Neutrophil (primary cell): Measurements from ENCODE around the gene RNH1.
"Not testable (repeated sequence)": the region's sequence is repeated elsewhere in the genome, so short reads cannot be mapped to it uniquely, and the experiment has no call there.

Experiments
- H3K27ac ChIP-seq: fragments of 200-600 bp; sonication (generic); 2 replicates; pipeline ENCODE4 v1.5.1; 2016; ENCODE audit warnings: mild to moderate bottlenecking, moderate library complexity
- H3K27me3 ChIP-seq: fragments of 200-600 bp; sonication (generic); 2 replicates; pipeline ENCODE4 v1.6.0; 2016; ENCODE audit warnings: mild to moderate bottlenecking
- H3K36me3 ChIP-seq: fragments of 200-600 bp; sonication (generic); 2 replicates; pipeline ENCODE4 v1.5.1; 2017
- H3K4me1 ChIP-seq, 2 experiments: fragments of 200-600 bp in 1 of 2; sonication (generic) in 1 of 2; 1 replicate in 1 of 2; 2 replicates in 1 of 2; pipeline versions ENCODE4 v1.5.1 to v1.6.1; 2013 to 2016; ENCODE audit warnings: low read depth in 1 of 2, low read length in 1 of 2, mild to moderate bottlenecking in 1 of 2, moderate library complexity in 1 of 2; ENCODE audit not compliant: control insufficient read depth in 1 of 2, insufficient read depth in 1 of 2
- H3K4me3 ChIP-seq, 2 experiments: fragments of 200-600 bp in 1 of 2; sonication (generic) in 1 of 2; 1 replicate in 1 of 2; 2 replicates in 1 of 2; pipeline ENCODE4 v1.5.1; 2013 to 2016; ENCODE audit warnings: low read depth in 1 of 2, low read length in 1 of 2, mild to moderate bottlenecking in 1 of 2, moderate library complexity in 1 of 2
- H3K9me3 ChIP-seq: fragments of 200-600 bp; sonication (generic); 2 replicates; pipeline ENCODE4 v1.5.1; 2016
- TF ChIP-seq, protein P1 (sequence below): fragments of 200-600 bp; sonication (generic); IDR thresholded peaks from 2 replicates; pipeline ENCODE4 v1.5.1; 2016; ENCODE audit warnings: antibody characterized with exemption

Gene RNH1

DNA sequence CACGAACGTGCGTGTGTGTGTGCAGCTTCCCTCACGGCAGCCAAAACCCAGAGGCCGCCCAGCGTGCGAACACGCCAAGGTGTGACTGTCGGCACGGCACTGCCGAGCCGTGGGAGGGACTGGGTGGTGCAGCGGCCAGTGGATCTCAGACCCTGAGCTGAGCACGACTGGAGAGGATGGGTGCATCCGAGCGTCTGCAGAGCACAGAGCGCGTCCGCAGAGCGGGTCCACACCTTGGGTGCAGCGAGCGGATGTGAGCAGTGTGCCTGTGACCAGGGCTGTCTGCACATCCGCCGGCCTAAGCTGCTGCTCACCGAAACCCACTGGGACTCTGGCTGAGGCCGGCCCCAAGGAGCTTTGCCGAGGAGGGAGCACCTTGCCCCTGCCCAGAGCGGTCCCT, 34.2 kb downstream of the RNH1 start:
- Histone ChIP-seq H3K27me3 (no peaks in the 10 kb centered on the region), H3K27ac (no peak overlapping the region), H3K9me3 (no peaks in the 10 kb centered on the region), H3K4me3 (no peak overlapping the region), H3K36me3 (no peaks in the 10 kb centered on the region), H3K4me1 (no peaks in the 10 kb centered on the region)
- TF ChIP-seq, protein P1, sequence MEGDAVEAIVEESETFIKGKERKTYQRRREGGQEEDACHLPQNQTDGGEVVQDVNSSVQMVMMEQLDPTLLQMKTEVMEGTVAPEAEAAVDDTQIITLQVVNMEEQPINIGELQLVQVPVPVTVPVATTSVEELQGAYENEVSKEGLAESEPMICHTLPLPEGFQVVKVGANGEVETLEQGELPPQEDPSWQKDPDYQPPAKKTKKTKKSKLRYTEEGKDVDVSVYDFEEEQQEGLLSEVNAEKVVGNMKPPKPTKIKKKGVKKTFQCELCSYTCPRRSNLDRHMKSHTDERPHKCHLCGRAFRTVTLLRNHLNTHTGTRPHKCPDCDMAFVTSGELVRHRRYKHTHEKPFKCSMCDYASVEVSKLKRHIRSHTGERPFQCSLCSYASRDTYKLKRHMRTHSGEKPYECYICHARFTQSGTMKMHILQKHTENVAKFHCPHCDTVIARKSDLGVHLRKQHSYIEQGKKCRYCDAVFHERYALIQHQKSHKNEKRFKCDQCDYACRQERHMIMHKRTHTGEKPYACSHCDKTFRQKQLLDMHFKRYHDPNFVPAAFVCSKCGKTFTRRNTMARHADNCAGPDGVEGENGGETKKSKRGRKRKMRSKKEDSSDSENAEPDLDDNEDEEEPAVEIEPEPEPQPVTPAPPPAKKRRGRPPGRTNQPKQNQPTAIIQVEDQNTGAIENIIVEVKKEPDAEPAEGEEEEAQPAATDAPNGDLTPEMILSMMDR, result no peak

DNA sequence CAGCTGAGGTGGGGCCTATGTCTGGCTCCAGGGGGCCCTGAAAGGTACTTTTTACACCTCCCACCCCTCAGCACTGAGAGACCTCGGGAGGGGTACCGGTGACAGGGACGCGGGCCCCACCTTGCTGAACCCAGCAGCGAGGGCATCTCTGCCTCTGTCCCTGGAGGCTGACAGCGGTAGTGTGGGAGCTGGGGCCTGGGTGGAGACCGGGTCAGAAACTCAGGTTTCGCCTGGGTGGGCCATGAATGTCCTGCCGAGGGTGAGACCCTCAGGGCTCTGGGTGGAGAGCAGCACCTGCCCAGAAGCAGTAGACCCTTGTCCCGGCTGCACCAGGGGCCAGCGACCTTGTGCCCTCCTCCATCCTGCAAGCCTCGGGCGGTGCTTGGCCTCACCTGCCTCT, 34.8 kb downstream of the RNH1 start:
- H3K36me3 ChIP-seq, result no peaks in the 10 kb centered on the region

DNA sequence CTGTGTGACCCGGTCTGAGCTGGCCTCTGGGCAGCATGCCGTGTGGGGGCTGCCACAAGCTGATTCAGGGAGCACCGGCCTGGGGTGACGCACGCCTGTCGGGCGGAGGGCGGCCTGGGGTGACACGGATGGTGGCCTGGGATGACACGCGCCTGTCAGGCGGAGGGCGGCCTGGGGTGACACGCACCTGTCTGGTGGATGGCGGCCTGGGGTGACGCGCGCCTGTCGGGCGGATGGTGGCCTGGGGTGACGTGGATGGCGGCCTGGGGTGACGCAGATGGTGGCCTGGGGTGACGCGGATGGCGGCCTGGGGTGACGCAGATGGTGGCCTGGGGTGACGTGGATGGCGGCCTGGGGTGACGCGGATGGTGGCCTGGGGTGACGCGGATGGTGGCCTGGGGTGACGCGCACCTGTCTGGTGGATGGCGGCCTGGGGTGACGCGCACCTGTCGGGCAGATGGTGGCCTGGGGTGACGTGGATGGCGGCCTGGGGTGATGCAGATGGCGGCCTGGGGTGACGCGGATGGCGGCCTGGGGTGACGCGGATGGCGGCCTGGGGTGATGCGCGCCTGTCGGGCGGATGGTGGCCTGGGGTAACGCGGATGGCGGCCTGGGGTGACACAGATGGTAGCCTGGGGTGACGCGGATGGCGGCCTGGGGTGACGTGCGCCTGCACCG, 35.4 kb downstream of the RNH1 start:
- Histone ChIP-seq H3K36me3 (no peaks in the 10 kb centered on the region), H3K4me3 (no peak overlapping the region), H3K27me3 (no peaks in the 10 kb centered on the region), H3K4me1 (no peaks in the 10 kb centered on the region), H3K27ac (no peak overlapping the region), H3K9me3 (no peaks in the 10 kb centered on the region)
- TF ChIP-seq, protein P1, result no peak

More for the DNA sequence above, 34.8 kb downstream of the RNH1 start:
- H3K9me3 ChIP-seq, result no peaks in the 10 kb centered on the region
- TF ChIP-seq, protein P1, result no peak
- H3K4me1 ChIP-seq, result no peaks in the 10 kb centered on the region
- no peaks in the 10 kb centered on the region for H3K27me3 ChIP-seq
- no peak overlapping the region for H3K27ac ChIP-seq
- H3K4me3 ChIP-seq, result no peak overlapping the region

DNA sequence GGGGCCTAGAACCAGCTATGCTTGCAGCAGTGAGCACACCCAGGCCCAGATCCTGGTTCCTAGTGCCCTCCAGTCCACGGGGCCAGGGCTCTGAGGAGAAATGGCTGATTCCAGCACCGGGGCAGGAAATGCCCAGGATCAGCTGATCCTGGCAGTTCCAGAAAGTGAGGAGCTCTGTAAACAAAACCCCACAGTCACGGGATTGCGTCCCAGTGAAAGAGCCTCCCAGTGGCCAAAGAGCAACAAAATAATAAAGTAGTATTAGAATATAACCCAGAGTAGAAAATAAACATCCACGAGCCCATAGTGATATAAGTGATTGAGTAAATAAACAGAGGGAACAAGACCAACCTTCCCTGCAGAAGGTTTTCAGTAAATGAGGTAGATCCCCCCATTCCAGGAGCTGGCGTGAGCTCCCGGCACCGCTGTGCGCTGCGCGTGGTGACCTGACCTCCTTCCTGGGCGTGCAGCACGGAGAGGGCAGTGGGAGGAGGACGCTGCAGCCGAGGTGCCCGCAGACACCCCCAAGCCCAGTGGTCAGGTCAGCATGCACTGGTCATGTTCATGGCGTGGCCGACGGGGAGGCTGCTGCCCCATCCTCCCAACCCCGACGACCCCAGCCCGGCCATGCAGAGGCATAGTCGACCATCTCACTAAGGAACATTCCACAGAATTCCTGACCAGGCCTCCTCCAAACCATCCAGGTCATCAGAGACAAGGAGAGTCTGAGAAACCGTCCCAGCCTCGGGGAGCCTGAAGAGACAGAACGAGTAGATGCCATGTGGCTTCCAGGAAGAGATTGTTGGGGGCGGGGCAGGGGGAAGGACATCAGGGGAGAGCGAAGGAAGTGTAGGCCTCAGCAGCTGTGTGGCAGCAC, 37.1 kb downstream of the RNH1 start:
- no peaks in the 10 kb centered on the region for H3K4me1 ChIP-seq
- TF ChIP-seq, protein P1, result no peak
- H3K36me3 ChIP-seq, result no peaks in the 10 kb centered on the region
- H3K27me3 ChIP-seq, result no peaks in the 10 kb centered on the region
- H3K27ac ChIP-seq, result no peak overlapping the region
- no peak overlapping the region for H3K4me3 ChIP-seq
- no peaks in the 10 kb centered on the region for H3K9me3 ChIP-seq

DNA sequence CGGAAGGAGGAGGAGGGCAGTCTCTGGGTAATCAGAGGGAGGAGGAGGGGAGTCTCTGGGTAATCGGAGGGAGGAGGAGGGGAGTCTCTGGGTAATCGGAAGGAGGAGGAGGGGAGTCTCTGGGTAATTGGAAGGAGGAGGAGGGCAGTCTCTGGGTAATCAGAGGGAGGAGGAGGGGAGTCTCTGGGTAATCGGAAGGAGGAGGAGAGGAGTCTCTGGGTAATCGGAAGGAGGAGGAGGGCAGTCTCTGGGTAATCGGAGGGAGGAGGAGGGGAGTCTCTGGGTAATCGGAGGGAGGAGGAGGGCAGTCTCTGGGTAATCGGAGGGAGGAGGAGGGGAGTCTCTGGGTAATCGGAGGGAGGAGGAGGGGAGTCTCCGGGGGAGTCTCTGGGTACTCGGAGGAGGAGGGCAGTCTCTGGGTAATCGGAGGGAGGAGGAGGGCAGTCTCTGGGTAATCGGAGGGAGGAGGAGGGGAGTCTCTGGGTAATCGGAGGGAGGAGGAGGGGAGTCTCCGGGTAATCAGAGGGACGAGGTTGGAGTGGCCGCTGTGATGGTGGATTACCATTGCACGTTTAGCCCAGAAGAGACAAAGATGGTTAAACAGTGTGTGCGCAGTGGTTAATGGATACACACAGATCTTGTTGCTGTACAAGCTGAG, 37.9 kb downstream of the RNH1 start:
- H3K9me3 ChIP-seq, H3K27me3 ChIP-seq, H3K4me3 ChIP-seq, H3K4me1 ChIP-seq, H3K27ac ChIP-seq, H3K36me3 ChIP-seq: not testable (repeated sequence)
